SKM-1 treated with dmso at 0.1 percent for 144 hours (cell line): ENCODE measurements around the gene LTB.

Source experiments
- DNase-seq: peaks from one replicate; lab custom pipeline; 2025; ENCODE audit not compliant: unreplicated experiment; lab: John Stamatoyannopoulos, UW

LTB gene

GRCh38 chr6:31531771-31532643 is 50.2 kb downstream of the LTB start:
- no peak for DNase-seq

- no peak for DNase-seq
Observed at GRCh38 chr6:31531162-31531561, 51.1 kb downstream of the LTB start.

- no peak for DNase-seq
Observed at GRCh38 chr6:31530659-31531058, 51.6 kb downstream of the LTB start.
